Femur (tissue), 1 donor: ENCODE measurements around the gene FRMD5.
A peak's percentile ranks its signal among the peaks of the same experiment; 100 is the strongest.
"Not testable (repeated sequence)": the region's sequence is repeated elsewhere in the genome, so short reads cannot be mapped to it uniquely, and the experiment has no call there.

Source experiments
- DNase-seq: peaks from one replicate; pipeline ENCODE4 v3.0.0-alpha.2; 2017

FRMD5 gene

DNA sequence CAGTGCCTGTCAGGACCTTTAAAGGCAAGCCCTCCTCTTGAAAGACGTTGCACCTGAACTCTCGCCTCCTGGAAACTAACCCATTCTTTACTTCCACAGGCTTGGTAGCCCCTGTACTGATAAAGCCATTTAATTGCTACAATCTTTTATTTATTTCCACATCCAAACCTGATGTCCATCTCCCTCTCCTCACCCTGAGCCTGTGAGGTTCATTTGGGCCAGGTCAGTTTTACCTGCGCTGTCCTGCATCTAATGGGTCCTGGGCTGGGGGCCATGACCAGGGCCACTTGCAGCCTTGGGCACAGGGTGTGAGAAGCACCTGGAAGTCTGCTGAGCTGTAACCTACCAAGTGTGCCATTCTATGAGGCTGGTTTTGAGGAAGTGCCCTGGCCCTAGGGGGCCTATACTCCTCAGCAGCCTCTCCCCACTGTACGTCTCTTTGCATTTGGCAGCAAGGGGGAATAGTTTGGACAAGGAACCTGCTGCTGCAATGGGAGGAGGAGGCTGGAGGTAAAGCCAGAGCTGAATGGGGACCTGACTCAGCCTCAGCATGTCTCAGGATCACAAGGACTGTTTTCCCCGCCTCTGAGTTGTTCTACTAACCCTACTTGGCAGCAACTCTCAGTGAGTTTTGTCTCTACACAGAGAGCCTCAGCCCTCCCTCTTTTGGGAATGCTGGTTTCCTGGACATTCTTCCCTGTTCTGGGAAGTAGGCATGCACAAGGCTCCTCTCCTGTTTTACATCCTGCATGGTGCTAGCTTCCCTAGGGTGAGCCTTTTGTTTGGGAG, 314.5 kb downstream of the FRMD5 start:
- no peak for DNase-seq

GRCh38 chr15:43879386-43880355, 315.4 kb downstream of the FRMD5 start:
- DNase-seq, result no peak

DNA sequence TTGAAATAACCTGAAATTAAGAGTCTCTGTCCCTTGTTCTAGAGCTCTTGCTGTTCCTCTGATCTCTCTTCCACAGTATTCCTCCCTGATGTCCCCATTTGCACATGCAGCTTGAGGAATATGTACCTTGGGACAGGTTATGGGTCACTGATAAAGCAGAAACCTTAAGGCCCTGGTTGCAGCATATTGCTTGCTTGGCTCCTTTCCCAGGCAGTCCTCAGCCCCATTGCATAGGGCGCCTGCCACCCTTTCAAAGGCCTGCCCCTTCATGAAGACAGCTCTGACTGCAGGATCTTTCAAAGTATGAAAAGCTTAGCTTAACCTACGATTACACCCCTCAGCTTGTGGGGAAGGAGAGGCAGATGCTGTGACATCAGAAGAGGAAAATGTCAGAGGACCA, 316.6 kb downstream of the FRMD5 start:
- no peak for DNase-seq

DNA sequence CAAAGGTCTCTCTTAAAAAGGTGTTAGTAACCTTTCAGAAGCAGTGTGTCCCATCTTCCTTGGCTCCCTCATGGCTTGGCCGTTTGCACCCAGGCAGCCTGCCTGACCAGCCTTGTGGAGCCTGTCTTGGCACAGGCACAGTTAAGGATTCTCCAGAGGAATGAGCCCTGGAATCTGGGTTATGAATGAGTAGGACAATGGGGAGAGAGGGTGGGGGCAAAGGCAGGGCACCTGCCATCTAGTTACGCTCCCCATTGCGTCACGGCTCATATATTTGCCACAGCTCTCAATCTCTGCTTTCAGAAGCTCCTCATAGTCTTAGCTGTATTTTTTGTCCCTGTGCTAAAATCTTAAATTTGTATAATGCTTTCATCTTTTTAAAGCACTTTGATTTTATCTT, 317.7 kb downstream of the FRMD5 start:
- DNase-seq, result no peak

GRCh38 chr15:43876872-43877271, 318.2 kb downstream of the FRMD5 start:
- DNase-seq, result no peak

- no peak for DNase-seq
Measured at GRCh38 chr15:43873651-43874050, 321.4 kb downstream of the FRMD5 start.

GRCh38 chr15:43872416-43873020, 322.6 kb downstream of the FRMD5 start:
- DNase-seq, result peak; percentile 65

DNA sequence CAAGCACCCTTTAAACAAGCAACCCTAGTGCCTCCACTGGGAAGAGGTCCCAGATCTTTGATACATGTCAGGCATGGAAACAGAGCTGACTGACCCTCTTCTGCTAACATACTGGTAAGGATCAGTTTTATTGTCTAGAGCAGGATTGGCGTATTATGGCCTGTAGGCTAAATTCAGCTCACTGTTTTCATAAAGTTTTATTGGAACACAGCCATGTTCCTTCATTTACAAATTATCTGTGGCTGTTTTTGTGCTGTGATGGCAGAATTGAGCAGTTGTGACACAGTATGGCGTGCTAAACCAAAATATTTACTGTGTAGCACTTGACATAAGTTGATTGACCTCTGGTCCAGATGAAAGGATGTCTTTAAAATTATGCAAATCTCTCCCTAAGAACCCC, 323.2 kb downstream of the FRMD5 start:
- DNase-seq, result no peak

GRCh38 chr15:43868406-43868805, 326.7 kb downstream of the FRMD5 start:
- no peak for DNase-seq

GRCh38 chr15:43867096-43867495, 328.0 kb downstream of the FRMD5 start:
- no peak for DNase-seq

DNA sequence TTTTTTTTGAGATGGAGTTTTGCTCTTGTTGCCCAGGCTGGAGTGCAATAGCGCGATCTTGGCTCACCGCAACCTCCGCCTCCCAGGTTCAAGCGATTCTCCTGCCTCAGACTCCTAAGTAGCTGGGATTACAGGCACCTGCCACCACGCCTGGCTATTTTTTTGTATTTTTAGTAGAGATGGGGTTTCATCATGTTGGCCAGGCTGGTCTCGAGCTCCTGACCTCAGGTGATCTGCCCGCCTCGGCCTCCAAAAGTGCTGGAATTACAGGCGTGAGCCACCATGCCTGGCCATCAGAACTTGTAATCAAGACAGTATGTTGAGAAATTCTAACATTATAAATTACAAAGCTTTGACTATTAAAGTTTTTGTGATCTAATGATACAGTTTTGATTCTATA, 328.4 kb downstream of the FRMD5 start:
- DNase-seq, result not testable (repeated sequence)

GRCh38 chr15:43859546-43859945, 335.5 kb downstream of the FRMD5 start:
- DNase-seq, result no peak

DNA sequence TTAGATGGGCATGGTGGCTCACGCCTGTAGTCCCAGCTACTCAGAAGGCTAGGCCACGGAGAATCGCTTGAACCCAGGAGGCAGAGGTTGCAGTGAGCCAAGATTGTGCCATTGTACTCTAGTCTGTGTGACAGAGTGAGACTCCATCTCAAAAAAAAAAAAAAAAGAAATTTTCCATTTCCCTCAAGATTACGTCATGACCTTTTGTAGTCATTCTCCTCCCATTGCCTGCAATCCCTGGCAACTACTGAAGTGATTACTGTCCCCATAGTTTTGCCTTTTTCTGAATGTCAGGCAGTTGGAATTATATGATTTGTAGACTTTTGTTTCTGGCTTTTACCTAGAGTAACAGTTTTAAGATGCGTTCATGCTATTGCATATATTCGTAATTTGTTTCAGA, 340.3 kb downstream of the FRMD5 start:
- DNase-seq, result no peak

- DNase-seq, result no peak
Measured at GRCh38 chr15:43852607-43853006, 342.5 kb downstream of the FRMD5 start.

DNA sequence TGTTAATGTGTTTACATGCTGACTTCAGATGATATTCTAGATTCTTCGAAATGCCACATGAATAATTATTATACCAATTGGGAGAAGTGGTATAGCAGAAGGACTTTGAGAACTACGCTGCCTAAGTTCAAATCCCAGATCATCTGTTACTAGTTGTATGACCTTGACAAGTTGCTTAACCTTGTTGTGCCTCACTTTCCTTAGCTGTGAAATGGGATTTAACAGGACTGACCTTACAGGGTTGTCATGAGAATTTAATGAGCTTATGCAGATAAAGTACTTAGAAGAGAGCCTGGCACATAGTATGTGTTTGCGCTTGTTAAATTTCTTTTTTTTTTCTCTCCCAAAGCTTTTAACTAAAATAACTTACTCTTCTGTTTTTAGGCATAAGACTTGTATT, 343.8 kb downstream of the FRMD5 start:
- DNase-seq, result no peak

- DNase-seq, result no peak
Measured at GRCh38 chr15:43845421-43845820, 349.6 kb downstream of the FRMD5 start.

DNA sequence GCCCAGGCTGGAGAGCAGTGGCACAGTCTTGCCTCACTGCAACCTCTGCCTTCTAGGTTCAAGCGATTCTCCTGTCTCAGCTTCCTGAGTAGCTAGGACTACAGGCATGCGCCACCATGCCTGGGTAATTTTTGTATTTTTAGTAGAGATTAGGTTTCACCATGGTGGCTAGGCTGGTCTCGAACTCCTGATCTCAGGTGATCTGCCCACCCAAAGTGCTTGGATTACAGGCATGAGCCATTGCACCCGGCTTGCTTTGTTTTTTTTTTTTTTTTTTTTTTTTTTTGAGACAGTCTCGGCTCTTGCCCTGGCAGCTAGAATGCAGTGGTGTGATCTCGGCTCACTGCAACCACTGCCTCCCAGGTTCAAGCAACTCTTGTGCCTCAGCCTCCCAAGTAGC, 362.6 kb downstream of the FRMD5 start:
- DNase-seq, result not testable (repeated sequence)

DNA sequence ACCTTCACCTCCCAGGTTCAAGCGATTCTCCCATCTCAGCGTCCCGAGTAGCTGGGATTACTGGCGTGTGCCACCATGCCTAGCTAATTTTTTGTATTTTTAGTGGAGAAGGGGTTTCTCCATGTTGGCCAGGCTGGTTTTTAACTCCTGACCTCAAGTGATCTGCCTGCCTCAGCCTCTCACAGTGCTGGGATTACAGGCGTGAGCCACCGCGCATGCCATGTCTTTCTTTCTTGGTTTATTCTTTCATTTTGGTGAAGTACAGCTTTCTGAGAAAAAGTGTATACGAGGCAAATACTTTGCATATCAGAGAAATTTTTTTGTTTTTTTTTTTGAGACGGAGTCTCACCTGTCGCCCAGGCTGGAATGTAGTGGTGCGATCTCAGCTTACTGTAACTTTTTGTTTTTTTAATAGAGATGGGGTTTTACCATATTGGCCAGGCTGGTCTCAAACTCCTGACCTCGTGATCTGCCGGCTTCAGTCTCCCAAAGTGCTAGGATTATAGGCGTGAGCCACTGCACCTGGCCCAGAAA, 363.5 kb downstream of the FRMD5 start:
- DNase-seq, result not testable (repeated sequence)

DNA sequence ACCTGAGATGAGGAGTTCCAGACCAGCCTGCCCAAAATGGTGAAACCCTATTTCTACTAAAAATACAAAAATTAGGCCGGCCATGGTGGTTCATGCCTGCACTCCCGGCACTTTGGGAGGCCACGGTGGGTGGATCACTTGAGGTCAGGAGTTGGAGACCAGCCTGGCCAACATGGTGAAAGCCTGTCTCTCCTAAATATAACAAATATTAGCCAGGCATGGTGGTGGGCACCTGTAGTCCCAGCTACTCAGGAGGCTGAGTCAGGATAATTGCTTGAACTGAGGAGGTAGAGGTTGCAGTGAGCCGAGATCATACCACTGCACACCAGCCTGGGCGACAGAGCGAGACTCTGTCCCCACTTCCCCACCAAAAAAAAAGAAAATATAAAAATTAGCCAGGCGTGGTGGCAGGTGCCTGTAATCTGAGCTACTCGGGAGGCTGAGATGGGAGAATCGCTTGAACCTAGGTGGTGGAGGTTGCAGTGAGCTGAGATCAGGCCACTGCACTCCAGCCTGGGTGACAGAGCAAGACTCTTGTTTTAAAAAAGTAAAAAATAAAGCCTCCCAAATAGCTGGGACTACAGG, 364.3 kb downstream of the FRMD5 start:
- not testable (repeated sequence) for DNase-seq

- not testable (repeated sequence) for DNase-seq
Measured at GRCh38 chr15:43829951-43830540, 365.0 kb downstream of the FRMD5 start.

DNA sequence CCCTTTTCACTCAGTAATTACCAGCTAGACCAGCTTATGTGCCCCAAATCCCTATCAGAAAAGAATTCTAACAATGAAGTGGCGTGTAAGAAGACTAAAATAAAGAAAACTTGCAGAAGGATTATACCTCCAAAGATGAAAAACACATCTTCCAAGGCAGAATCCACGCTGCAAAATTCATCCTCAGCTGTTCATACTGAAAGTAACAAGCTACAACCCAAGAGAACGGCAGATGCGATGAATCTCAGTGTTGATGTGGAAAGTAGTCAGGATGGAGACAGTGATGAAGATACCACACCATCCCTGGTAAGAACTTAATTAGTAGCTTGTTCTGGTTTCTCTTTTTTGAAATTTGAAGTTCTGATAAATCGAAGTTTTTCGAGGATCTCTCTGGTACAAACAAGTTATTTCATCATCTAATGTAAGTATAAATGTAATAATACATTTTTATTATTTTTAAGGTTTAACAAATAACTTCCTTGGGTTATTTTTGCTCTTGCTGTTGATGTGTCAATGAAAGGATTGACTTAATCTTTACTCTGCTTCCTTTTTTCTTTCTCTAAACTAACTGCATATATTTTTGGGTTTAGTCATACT, 366.9 kb downstream of the FRMD5 start:
- no peak for DNase-seq
